ENCODE results near the gene HMGN4. TPM values are rescaled to one million over a fixed set of nuclear protein-coding genes. Genes with fewer than 3 reads are reported as not detected.

HMGN4 gene
- total RNA-seq, 1 donor, result 85.1 TPM

DNA sequence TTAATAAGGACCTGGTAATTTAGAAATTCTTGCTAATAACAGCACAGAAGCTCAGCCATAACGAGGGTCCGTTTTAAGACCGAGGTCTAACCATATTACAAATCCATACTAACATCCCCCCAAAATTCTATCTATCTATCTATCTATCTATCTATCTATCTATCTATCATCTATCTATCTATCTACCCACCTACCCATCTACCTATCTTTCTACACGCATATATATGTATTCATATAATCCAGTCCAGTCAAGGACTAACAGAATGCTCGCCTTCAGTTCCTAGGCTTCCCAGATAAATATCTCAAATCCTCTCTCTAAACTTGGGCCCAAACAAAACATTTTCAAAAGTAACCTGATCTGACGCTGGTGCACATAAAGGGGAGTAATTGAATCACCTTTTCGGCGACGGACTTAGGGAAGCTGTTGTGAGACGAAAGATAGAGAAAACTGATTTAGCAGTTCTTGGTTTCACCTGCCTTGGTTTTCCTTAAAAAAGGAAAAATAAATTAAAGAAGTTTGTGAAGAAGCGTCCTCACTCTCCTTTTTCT lies 14.5 kb downstream of the HMGN4 start:
- peak overlapping the region; percentile 75 for H3K4me3 ChIP-seq (ENCODE audit: low read depth, low read length)
- TF ChIP-seq CTCF (IDR thresholded peaks at IDR 0.05; ENCODE audit: insufficient read depth, low read depth, low read length), result no peak
- no peak for DNase-seq (ENCODE audit: low read depth)

DNA sequence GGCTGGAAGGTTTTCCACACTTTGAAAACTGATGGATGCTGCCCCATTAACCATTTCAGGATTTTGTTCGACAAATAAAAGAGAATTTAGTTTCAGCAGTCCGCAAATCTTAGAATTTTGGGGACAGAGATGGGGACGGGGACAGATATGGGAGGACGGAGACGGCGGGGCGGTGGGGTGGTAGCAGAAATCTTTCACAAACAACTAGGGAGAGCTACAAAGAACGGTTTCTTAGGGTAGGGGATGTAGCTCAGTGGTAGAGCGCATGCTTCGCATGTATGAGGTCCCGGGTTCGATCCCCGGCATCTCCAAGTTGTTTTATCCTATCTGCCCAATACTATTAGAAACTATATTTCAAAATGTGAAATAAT lies 15.1 kb downstream of the HMGN4 start:
- peak; percentile 79 for DNase-seq (ENCODE audit: low read depth)
- TF ChIP-seq CTCF (IDR thresholded peaks at IDR 0.05; ENCODE audit: insufficient read depth, low read depth, low read length), result no peak
- H3K4me3 ChIP-seq (ENCODE audit: low read depth, low read length), result peak overlapping the region; percentile 75

DNA sequence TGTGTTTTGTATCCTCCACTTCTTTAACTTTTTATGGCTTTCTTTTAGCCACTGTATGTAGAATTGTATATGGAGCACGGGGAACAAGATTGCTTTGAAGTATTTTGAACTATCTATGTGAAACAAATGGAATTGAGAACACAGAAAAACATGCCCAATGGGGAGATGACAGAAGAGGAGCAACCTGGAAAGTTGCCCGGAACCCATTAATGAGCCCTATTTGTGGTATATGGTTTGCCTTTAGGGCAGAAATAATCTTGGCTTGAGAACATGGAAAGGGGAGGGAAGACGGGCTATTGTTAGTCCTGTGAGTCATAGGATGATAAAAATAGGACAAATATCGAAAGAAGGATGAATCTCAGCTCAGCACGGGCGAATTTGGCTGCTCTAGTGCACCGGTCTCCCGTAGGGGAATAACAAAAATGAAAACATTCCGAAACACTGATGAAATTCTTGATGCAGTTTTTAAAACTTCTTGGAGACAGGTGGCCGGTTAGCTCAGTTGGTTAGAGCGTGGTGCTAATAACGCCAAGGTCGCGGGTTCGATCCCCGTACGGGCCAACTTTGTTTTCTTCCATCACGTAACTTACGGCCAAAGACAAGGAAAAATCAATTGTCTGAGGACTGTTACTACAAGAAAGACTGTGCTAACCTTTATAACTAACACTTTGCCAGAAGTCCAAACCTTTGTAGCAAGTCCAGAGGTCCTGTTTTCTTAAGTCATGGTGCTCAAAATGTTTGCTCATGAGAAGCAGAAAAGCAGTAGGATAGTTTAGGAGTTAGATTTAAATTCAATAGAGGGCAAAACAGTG lies 15.7 kb downstream of the HMGN4 start:
- peak; percentile 92 for DNase-seq (ENCODE audit: low read depth)
- no peak for TF ChIP-seq CTCF (IDR thresholded peaks at IDR 0.05; ENCODE audit: insufficient read depth, low read depth, low read length)
- H3K4me3 ChIP-seq (ENCODE audit: low read depth, low read length), result peak overlapping the region; percentile 75

DNA sequence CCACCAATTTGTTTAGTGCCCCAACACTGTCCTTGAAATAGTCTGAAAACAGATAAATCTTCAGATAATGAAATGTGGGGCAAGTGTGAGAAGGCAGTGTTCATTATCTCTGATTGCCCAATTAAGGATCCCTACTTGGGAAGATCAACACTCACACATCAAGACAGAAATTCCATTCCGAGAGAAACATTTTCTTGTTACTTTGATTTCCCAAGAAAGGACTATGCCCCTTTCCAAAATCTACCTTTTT lies 16.2 kb downstream of the HMGN4 start:
- peak overlapping the region; percentile 75 for H3K4me3 ChIP-seq (ENCODE audit: low read depth, low read length)
- DNase-seq (ENCODE audit: low read depth), result no peak
- TF ChIP-seq CTCF (IDR thresholded peaks at IDR 0.05; ENCODE audit: insufficient read depth, low read depth, low read length), result no peak

DNA sequence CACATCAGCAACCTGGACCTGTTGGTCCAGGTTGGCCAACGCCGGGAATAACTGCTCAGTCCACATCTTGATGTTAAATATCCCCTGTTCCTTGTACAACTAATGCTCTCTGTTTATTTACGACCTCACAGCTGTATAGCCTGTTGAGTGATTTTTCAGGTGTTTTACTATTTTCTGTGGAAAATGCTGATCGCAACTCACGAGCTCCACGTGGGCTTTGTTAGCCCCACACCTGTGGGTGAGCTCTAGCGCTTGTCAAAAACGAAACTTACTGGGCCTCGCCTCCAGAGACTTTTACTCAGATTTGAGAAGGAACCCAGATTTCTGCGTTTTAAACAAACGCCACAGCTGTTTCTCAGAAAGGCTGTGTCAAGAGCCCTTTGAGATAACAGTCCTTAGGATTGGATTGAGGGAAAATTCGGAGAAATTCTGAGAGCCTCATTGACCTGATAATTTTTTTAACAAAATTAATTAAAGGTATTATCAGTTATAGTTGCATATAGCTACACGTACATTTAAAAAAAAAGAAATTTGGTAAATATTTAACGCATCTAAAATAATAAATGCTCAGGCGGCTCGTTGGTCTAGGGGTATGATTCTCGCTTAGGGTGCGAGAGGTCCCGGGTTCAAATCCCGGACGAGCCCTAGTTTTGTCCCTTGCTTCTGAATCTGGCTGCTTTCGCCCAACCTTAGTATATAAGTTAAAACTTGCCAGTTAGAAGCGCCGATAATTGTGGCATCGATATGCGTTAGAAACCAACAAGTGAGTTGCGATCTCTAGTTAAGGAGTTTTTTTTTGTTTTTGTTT lies 16.7 kb downstream of the HMGN4 start:
- no peak for TF ChIP-seq CTCF (IDR thresholded peaks at IDR 0.05; ENCODE audit: insufficient read depth, low read depth, low read length)
- DNase-seq (ENCODE audit: low read depth), result peak; percentile 64

DNA sequence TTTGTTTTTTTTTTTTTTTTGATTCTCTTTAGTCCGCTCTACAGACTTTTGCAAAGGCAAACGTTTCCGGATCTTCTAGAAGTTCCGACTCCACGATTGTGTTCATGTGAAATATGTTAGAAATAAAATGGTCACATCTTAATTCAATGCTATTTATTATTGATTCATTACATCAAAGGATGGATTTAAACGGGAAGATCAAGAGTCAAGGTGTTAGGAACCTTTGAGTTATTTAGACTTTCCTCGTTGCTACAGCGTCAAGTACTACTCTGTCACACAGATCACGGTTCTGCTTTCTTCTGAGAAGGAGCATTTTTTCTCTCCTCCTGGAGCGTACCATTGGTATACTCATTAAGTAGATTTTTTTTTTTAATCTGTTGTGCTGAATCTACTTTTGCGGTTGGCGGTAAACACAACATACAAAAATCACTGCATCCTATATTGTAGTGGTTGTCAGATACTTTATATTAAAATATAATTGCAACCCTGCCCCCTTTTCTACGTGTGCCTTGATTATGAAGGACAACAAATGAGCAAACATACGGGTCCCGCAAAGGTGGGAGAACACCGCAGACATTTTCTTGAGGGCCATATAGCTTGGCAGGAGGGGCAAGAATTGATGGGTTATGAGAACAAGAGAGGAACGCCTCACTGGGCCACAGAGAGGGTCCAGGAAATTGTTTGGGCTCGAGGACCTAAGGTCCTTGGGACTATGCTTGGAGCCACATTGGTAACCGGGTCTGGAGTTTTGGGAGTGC lies 17.5 kb downstream of the HMGN4 start:
- peak overlapping the region; percentile 75 for H3K4me3 ChIP-seq (ENCODE audit: low read depth, low read length)
- no peak for TF ChIP-seq CTCF (IDR thresholded peaks at IDR 0.05; ENCODE audit: insufficient read depth, low read depth, low read length)
- DNase-seq (ENCODE audit: low read depth), result no peak

More for the DNA sequence above, 16.7 kb downstream of the HMGN4 start:
- H3K4me3 ChIP-seq (ENCODE audit: low read depth, low read length), result peak overlapping the region; percentile 75

Measured in fibroblast of villous mesenchyme (primary cell).